Smooth muscle cell (in vitro differentiated cells): ENCODE results near the gene RNF149. TPM values are rescaled to one million over a fixed set of nuclear protein-coding genes. Genes with fewer than 3 reads are reported as not detected.
A peak's percentile ranks its signal among the peaks of the same experiment; 100 is the strongest.

Experiments used
- DNase-seq: peaks from one replicate; lab custom pipeline; 2025; ENCODE audit not compliant: unreplicated experiment; lab: John Stamatoyannopoulos, UW
- H2AFZ ChIP-seq: fragments of 200-600 bp; sonication (generic); 2 replicates; pipeline ENCODE4 v1.6.0; 2016; ENCODE audit warnings: antibody characterized with exemption, low read depth, mild to moderate bottlenecking
- H3F3A ChIP-seq: fragments of 200-600 bp; sonication (generic); 2 replicates; pipeline ENCODE4 v1.6.0; 2017; ENCODE audit warnings: antibody characterized with exemption, low read depth
- H3K27ac ChIP-seq: fragments of 200-600 bp; sonication (generic); 2 replicates; pipeline ENCODE4 v1.5.1; 2016; ENCODE audit warnings: low read depth, mild to moderate bottlenecking
- H3K27me3 ChIP-seq: fragments of 200-600 bp; sonication (generic); 2 replicates; pipeline ENCODE4 v1.6.1; 2016; ENCODE audit warnings: low read depth, mild to moderate bottlenecking
- H3K36me3 ChIP-seq: fragments of 200-600 bp; sonication (generic); 2 replicates; pipeline ENCODE4 v1.5.1; 2016; ENCODE audit warnings: low read depth
- H3K4me1 ChIP-seq: fragments of 200-600 bp; sonication (generic); 2 replicates; pipeline ENCODE4 v1.5.1; 2016; ENCODE audit warnings: low read depth
- H3K4me2 ChIP-seq: fragments of 200-600 bp; sonication (generic); 2 replicates; pipeline ENCODE4 v1.6.0; 2016; ENCODE audit warnings: mild to moderate bottlenecking
- H3K4me3 ChIP-seq: fragments of 200-600 bp; sonication (generic); 2 replicates; pipeline ENCODE4 v1.5.1; 2016; ENCODE audit warnings: mild to moderate bottlenecking
- H3K79me2 ChIP-seq: fragments of 200-600 bp; sonication (generic); 2 replicates; pipeline ENCODE4 v1.6.0; 2016; ENCODE audit warnings: low read depth, mild to moderate bottlenecking
- H3K9ac ChIP-seq: fragments of 200-600 bp; sonication (generic); 2 replicates; pipeline ENCODE4 v1.6.0; 2016; ENCODE audit warnings: low read depth
- H3K9me3 ChIP-seq: fragments of 200-600 bp; sonication (generic); replicated peaks from 2 replicates; pipeline ENCODE4 v1.5.1; 2016; ENCODE audit warnings: low read depth
- H4K20me1 ChIP-seq: fragments of 200-600 bp; sonication (generic); 2 replicates; pipeline ENCODE4 v1.6.0; 2016; ENCODE audit warnings: low read depth
- WGBS: methylation state at CpG from one replicate; pipeline ENCODE4 v1.1.7; 2016; ENCODE audit warnings: low lambda C conversion rate; 5-methylcytosine and 5-hydroxymethylcytosine counted together
- polyA plus RNA-seq: library from polyadenylated mRNA; unstranded; fragments of >200 nt; fragmentation: Nextera tagmentation; extraction: Ambion mirVana; gene quantifications from 2 replicates; pipeline ENCODE4 v1.2.1, GENCODE V29; 2016
- total RNA-seq: library from RNA; depleted of rRNA; stranded (reverse); fragments of >200 nt; gene quantifications from 2 replicates; pipeline ENCODE4 v1.2.3, GENCODE V29; 2014
- TF ChIP-seq, protein P1 (sequence below): fragments of 200-600 bp; sonication (generic); IDR thresholded peaks from 2 replicates; pipeline ENCODE4 v1.5.1; 2017; ENCODE audit warnings: borderline replicate concordance, mild to moderate bottlenecking, antibody characterized with exemption; ENCODE audit not compliant: insufficient read depth, poor library complexity, severe bottlenecking

Gene RNF149
- total and polyA plus RNA-seq, 2 experiments from 2014 or later: 42.6 to 59.2 TPM

DNA sequence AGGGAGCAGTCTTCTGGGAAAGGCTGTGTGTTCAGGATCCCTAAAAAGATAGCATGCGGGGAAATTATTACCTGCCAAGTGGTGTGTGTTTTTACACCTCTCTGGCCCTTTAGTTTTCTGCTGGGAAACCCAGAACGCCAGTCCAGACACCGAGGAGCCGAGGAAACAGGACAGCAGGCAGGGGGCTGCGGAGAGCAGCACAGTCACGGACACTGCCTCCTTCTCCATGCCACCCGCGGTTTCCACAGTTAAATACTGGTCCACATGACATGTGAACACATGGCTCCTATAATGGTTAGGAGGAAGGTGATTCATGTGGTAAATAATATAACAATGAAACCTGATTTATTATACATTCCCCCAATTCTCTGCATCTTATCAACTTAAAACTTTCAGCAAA lies 35.4 kb downstream of the RNF149 start:
- Histone ChIP-seq H3K4me1 (no peaks in the 10 kb centered on the region), H3K9ac (no peak overlapping the region), H3K4me3 (no peak overlapping the region), H3K27ac (peak overlapping the region; percentile 7), H3K4me2 (no peak overlapping the region), H3K36me3 (peaks cover 36% of the 10 kb centered on the region), H3K79me2 (peaks cover 14% of the 10 kb centered on the region), H4K20me1 (peaks cover 12% of the 10 kb centered on the region), H3K27me3 (no peaks in the 10 kb centered on the region), H3F3A (peaks cover 15% of the 10 kb centered on the region), H2AFZ (no peak overlapping the region), H3K9me3 (no peaks in the 10 kb centered on the region)
- DNase-seq: no peak
- 76% methylated on average over 8 of the region's 8 CpGs for WGBS
- TF ChIP-seq, protein P1, sequence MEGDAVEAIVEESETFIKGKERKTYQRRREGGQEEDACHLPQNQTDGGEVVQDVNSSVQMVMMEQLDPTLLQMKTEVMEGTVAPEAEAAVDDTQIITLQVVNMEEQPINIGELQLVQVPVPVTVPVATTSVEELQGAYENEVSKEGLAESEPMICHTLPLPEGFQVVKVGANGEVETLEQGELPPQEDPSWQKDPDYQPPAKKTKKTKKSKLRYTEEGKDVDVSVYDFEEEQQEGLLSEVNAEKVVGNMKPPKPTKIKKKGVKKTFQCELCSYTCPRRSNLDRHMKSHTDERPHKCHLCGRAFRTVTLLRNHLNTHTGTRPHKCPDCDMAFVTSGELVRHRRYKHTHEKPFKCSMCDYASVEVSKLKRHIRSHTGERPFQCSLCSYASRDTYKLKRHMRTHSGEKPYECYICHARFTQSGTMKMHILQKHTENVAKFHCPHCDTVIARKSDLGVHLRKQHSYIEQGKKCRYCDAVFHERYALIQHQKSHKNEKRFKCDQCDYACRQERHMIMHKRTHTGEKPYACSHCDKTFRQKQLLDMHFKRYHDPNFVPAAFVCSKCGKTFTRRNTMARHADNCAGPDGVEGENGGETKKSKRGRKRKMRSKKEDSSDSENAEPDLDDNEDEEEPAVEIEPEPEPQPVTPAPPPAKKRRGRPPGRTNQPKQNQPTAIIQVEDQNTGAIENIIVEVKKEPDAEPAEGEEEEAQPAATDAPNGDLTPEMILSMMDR: no peak

DNA sequence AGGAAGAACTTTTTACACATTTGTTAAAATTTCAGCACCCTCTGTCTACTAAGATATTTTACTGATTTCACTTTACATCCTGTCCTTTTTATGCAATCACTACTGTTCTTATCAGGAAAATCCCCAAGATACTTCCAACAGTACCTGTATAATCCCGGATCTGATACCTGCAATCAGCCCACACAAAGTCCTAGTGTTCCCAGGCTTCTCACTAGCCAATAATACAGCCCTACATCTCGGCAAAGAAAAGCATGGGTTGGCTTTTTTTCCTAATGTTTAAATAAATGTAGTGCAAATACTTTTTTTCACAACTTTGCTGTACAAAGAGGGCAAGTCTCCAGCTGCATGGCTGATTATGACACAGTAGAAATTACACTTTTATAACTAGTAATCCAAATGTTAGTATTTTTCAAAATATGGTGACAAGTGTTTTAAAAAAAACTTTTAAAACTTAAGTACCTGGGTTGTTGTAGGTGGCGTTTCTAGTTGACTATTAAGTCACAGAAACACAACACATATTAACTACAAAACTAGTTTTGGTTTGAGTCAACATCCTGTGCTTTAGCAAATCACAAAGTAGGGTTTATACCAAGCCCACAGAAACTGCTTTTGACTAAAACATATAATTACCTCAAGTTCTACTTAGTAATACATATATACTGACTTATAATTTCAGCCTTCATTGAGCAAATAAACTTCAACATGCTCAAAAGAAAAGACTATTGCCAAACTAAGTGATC lies 36.3 kb downstream of the RNF149 start:
- peaks cover 36% of the 10 kb centered on the region for H3K36me3 ChIP-seq
- H3K4me2 ChIP-seq: no peak overlapping the region
- H3K79me2 ChIP-seq: peaks cover 9% of the 10 kb centered on the region
- peaks cover 16% of the 10 kb centered on the region for H3F3A ChIP-seq
- peaks cover 15% of the 10 kb centered on the region for H4K20me1 ChIP-seq
- no peak overlapping the region for H2AFZ ChIP-seq
- peak overlapping the region; percentile 7 for H3K27ac ChIP-seq
- TF ChIP-seq, protein P1: no peak
- H3K4me1 ChIP-seq: no peaks in the 10 kb centered on the region
- no peak overlapping the region for H3K4me3 ChIP-seq
- WGBS: 87% methylated on average over 3 of the region's 3 CpGs
- H3K27me3 ChIP-seq: no peaks in the 10 kb centered on the region
- H3K9ac ChIP-seq: no peak overlapping the region
- DNase-seq: no peak
- H3K9me3 ChIP-seq: no peaks in the 10 kb centered on the region

DNA sequence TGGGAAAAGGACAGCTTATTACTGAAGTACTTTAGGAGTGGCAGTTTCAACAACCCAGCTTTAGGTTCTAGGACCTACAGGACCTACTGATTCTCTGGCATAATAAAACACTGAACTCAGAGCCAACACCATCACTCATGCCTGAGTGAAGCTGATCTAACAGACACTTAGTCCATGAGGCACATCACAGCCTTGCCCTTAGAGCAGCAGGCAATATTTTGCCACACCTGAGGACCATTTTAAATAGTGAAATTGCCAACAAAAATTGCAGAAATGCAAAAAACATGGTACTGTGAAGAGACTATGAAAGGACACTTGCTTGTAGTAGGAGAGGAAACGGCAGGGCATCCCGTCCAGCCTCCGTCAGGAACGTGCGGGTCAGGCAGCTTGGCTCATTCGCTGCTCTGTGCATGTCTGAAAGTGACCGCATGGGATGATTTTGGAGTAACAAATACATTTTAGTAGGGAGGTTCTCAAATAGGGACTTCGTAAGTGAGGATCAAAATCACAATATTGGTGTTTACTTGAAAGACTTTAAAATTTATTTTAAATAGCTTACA lies 37.7 kb downstream of the RNF149 start:
- Histone ChIP-seq H3K4me1 (no peaks in the 10 kb centered on the region), H3K36me3 (peaks cover 36% of the 10 kb centered on the region), H3K79me2 (peaks cover 6% of the 10 kb centered on the region), H3K27me3 (no peaks in the 10 kb centered on the region), H2AFZ (no peak overlapping the region), H3K4me3 (no peak overlapping the region), H3K9me3 (no peaks in the 10 kb centered on the region), H4K20me1 (peaks cover 21% of the 10 kb centered on the region), H3F3A (peaks cover 26% of the 10 kb centered on the region), H3K4me2 (no peak overlapping the region), H3K9ac (no peak overlapping the region), H3K27ac (no peak overlapping the region)
- 98% methylated on average over 8 of the region's 8 CpGs for WGBS
- TF ChIP-seq, protein P1: no peak
- DNase-seq: no peak
